ENCODE measurements around the gene SCCPDH.

DNA sequence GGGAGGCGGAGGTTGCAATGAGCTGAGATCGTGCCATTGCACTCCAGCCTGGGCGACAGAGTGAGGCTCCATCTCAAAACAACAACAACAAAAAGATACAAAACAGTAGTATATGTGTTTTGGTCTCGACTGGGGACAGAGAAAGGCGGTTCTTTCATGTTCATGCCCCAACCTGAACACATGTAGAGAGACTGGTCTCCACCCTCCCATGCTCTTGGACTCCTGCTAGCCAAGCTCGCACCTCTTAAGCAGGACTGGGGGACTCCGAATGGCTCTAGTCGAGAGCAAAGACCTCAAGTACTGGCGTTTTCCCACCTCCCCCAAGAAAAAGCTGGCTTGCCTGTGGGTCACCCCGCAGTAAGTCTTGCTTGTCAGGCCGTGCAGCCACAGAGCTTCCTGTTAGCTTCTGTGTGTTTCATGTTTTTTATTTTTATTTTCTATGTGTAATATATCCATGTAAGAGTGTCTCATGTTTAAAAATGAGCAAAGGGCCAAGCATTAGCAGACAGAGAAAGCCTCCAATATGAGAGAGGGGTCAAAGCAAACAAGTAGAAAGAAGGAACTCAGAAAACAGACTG lies 91.6 kb downstream of the SCCPDH start:
- TF ChIP-seq POLR2A (IDR thresholded peaks at IDR 0.05): no peak
- TF ChIP-seq, protein P1, sequence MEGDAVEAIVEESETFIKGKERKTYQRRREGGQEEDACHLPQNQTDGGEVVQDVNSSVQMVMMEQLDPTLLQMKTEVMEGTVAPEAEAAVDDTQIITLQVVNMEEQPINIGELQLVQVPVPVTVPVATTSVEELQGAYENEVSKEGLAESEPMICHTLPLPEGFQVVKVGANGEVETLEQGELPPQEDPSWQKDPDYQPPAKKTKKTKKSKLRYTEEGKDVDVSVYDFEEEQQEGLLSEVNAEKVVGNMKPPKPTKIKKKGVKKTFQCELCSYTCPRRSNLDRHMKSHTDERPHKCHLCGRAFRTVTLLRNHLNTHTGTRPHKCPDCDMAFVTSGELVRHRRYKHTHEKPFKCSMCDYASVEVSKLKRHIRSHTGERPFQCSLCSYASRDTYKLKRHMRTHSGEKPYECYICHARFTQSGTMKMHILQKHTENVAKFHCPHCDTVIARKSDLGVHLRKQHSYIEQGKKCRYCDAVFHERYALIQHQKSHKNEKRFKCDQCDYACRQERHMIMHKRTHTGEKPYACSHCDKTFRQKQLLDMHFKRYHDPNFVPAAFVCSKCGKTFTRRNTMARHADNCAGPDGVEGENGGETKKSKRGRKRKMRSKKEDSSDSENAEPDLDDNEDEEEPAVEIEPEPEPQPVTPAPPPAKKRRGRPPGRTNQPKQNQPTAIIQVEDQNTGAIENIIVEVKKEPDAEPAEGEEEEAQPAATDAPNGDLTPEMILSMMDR (IDR thresholded peaks at IDR 0.05): no peak

All from sigmoid colon (tissue), 3 donors.